Measurements from ENCODE around the gene ERC1. TPM values are rescaled to one million over a fixed set of nuclear protein-coding genes. Genes with fewer than 3 reads are reported as not detected.

The ERC1 gene
- total RNA-seq, 6 experiments from 2014 or later, result 44.1 to 48.9 (median 47.9) TPM

GRCh38 chr12:1167784-1168183 is 176.8 kb downstream of the ERC1 start:
- Mint-ChIP-seq H3K27ac (no peak overlapping the region), H3K9me3 (no peaks in the 10 kb centered on the region), H3K27me3 (ENCODE audit: insufficient read depth) (no peaks in the 10 kb centered on the region), H3K4me3 (no peak overlapping the region), H3K36me3 (ENCODE audit: low read depth) (peaks cover 20% of the 10 kb centered on the region), H3K4me1 (ENCODE audit: low read depth) (peaks cover 10% of the 10 kb centered on the region)
- DNase-seq, result no peak
- no peak for TF ChIP-seq CTCF (IDR thresholded peaks at IDR 0.05)

GRCh38 chr12:1170411-1170810 is 179.4 kb downstream of the ERC1 start:
- H3K9me3 Mint-ChIP-seq, result no peaks in the 10 kb centered on the region
- DNase-seq, result no peak
- H3K4me1 Mint-ChIP-seq (ENCODE audit: low read depth), result peaks cover 17% of the 10 kb centered on the region
- peaks cover 15% of the 10 kb centered on the region for H3K36me3 Mint-ChIP-seq (ENCODE audit: low read depth)
- no peak overlapping the region for H3K4me3 Mint-ChIP-seq
- no peaks in the 10 kb centered on the region for H3K27me3 Mint-ChIP-seq (ENCODE audit: insufficient read depth)
- no peak for TF ChIP-seq CTCF (IDR thresholded peaks at IDR 0.05)
- H3K27ac Mint-ChIP-seq, result no peak overlapping the region

- H3K9me3 Mint-ChIP-seq, result no peaks in the 10 kb centered on the region
- peak overlapping the region; percentile 13; the same call in 1 of the 2 replicates for H3K27ac Mint-ChIP-seq
- TF ChIP-seq CTCF (IDR thresholded peaks at IDR 0.05), result no peak
- no peak for DNase-seq
- no peaks in the 10 kb centered on the region for H3K27me3 Mint-ChIP-seq (ENCODE audit: insufficient read depth)
- H3K36me3 Mint-ChIP-seq (ENCODE audit: low read depth), result peaks cover 18% of the 10 kb centered on the region
- no peak overlapping the region for H3K4me3 Mint-ChIP-seq
- H3K4me1 Mint-ChIP-seq (ENCODE audit: low read depth), result peaks cover 23% of the 10 kb centered on the region
Observed at GRCh38 chr12:1171657-1172408, 180.8 kb downstream of the ERC1 start.

- H3K36me3 Mint-ChIP-seq (ENCODE audit: low read depth), result peaks cover 39% of the 10 kb centered on the region
- H3K9me3 Mint-ChIP-seq, result no peaks in the 10 kb centered on the region
- no peak for TF ChIP-seq CTCF (IDR thresholded peaks at IDR 0.05)
- H3K4me1 Mint-ChIP-seq (ENCODE audit: low read depth), result peaks cover 23% of the 10 kb centered on the region
- H3K4me3 Mint-ChIP-seq, result no peak overlapping the region
- H3K27ac Mint-ChIP-seq, result no peak overlapping the region
- H3K27me3 Mint-ChIP-seq (ENCODE audit: insufficient read depth), result no peaks in the 10 kb centered on the region
- DNase-seq, result no peak
Observed at GRCh38 chr12:1173781-1174617, 183.0 kb downstream of the ERC1 start.

GRCh38 chr12:1174659-1175058 is 183.6 kb downstream of the ERC1 start:
- peaks cover 23% of the 10 kb centered on the region for H3K4me1 Mint-ChIP-seq (ENCODE audit: low read depth)
- no peaks in the 10 kb centered on the region for H3K27me3 Mint-ChIP-seq (ENCODE audit: insufficient read depth)
- no peak overlapping the region for H3K4me3 Mint-ChIP-seq
- TF ChIP-seq CTCF (IDR thresholded peaks at IDR 0.05), result no peak
- H3K27ac Mint-ChIP-seq, result no peak overlapping the region
- no peak for DNase-seq
- peaks cover 37% of the 10 kb centered on the region for H3K36me3 Mint-ChIP-seq (ENCODE audit: low read depth)
- H3K9me3 Mint-ChIP-seq, result no peaks in the 10 kb centered on the region

All from HFFc6 (cell line).